H1 (cell line): Measurements from ENCODE around the gene ZFAND6.

Experiments used
- ATF3 ChIP-seq: IDR thresholded peaks from 2 replicates; pipeline ENCODE4 v1.6.1; 2011; ENCODE audit warnings: low read depth, mild to moderate bottlenecking, low read length; ENCODE audit not compliant: insufficient read depth
- CTCF ChIP-seq, 3 experiments: IDR thresholded peaks; 1 replicate in 2 of 3; 2 replicates in 1 of 3; pipeline versions ENCODE4 v1.5.1 to v1.6.1; 2011; ENCODE audit warnings: low read length in 3 of 3, mild to moderate bottlenecking in 3 of 3, inconsistent platforms in 2 of 3, low read depth in 1 of 3, moderate library complexity in 1 of 3; ENCODE audit not compliant: insufficient read depth in 1 of 3; ENCODE audit errors: control extremely low read depth in 1 of 3
- GABPA ChIP-seq: IDR thresholded peaks from 2 replicates; pipeline ENCODE4 v1.6.1; 2011; ENCODE audit warnings: mild to moderate bottlenecking, low read length, moderate library complexity, borderline replicate concordance; ENCODE audit not compliant: insufficient read depth
- JUN ChIP-seq: IDR thresholded peaks from 2 replicates; pipeline ENCODE4 v1.6.1; 2011; ENCODE audit warnings: low read depth, mild to moderate bottlenecking, improper control_type of control experiment, low read length
- POLR2AphosphoS5 ChIP-seq: IDR thresholded peaks from 2 replicates; pipeline ENCODE4 v1.6.1; 2011; ENCODE audit warnings: low read depth, low read length
- RAD21 ChIP-seq, 2 experiments: IDR thresholded peaks in 1 of 2; conservative IDR thresholded peaks in 1 of 2; 2 replicates each; pipeline ENCODE4 v1.6.1; 2011; ENCODE audit warnings: low read depth in 2 of 2, low read length in 2 of 2, improper control_type of control experiment in 1 of 2, inconsistent platforms in 1 of 2, mild to moderate bottlenecking in 1 of 2, moderate library complexity in 1 of 2
- SIRT6 ChIP-seq: IDR thresholded peaks from one replicate; pipeline ENCODE4 v1.7.1; 2012; ENCODE audit warnings: low read length, inconsistent platforms
- ZNF274 ChIP-seq: IDR thresholded peaks from 2 replicates; pipeline ENCODE4 v1.7.0; 2012; ENCODE audit warnings: low read length, borderline replicate concordance; ENCODE audit errors: extremely low read depth

GRCh38 chr15:80049046-80049445 lies 10.4 kb upstream of the ZFAND6 start:
- no peak for TF ChIP-seq CTCF (IDR thresholded peaks at IDR 0.05; ENCODE audit: control extremely low read depth in 1 of 3, insufficient read depth in 1 of 3, low read depth in 1 of 3, low read length in 3 of 3)
- no peak for TF ChIP-seq POLR2AphosphoS5
- no peak for TF ChIP-seq ZNF274
- no peak for TF ChIP-seq ATF3
- TF ChIP-seq JUN: no peak
- TF ChIP-seq GABPA: no peak
- TF ChIP-seq SIRT6: no peak
- TF ChIP-seq RAD21 (IDR thresholded peaks at IDR 0.05 in 1 of 2, conservative IDR thresholded peaks at IDR 0.05 in 1 of 2; ENCODE audit: low read depth in 2 of 2, low read length in 2 of 2): no peak
